Upper lobe of right lung (tissue), 1 donor: ENCODE measurements around the gene DHDH. TPM values are rescaled to one million over a fixed set of nuclear protein-coding genes. Genes with fewer than 3 reads are reported as not detected.

ENCODE experiments used
- ATAC-seq: fragments of 200-7000 bp; cut with Tn5 transposase; one replicate; pipeline ENCODE4 v1.9.1; 2020; ENCODE audit warnings: mild to moderate bottlenecking, moderate library complexity
- DNase-seq: peaks from one replicate; pipeline ENCODE4 v3.0.0-alpha.2; 2020
- H3K27ac ChIP-seq: fragments of 200-600 bp; one replicate; pipeline ENCODE4 v1.8.0; 2022
- H3K27me3 ChIP-seq: fragments of 200-600 bp; one replicate; pipeline ENCODE4 v1.8.0; 2022; ENCODE audit warnings: mild to moderate bottlenecking
- H3K36me3 ChIP-seq: fragments of 200-600 bp; one replicate; pipeline ENCODE4 v1.8.0; 2022
- H3K4me1 ChIP-seq: fragments of 200-600 bp; one replicate; pipeline ENCODE4 v1.8.0; 2022
- H3K4me3 ChIP-seq: fragments of 200-600 bp; one replicate; pipeline ENCODE4 v1.8.0; 2022; ENCODE audit warnings: mild to moderate bottlenecking
- H3K9me3 ChIP-seq: fragments of 200-600 bp; one replicate; pipeline ENCODE4 v1.8.0; 2022
- CTCF ChIP-seq: fragments of 200-600 bp; IDR thresholded peaks from one replicate; pipeline ENCODE4 v1.8.0; 2022; ENCODE audit warnings: antibody characterized with exemption
- intact Hi-C: fragments of 100-400 bp; cut with DNase I; formaldehyde crosslinking; loops from one replicate; pipeline ENCODE4 v1.11.0; 2022
- total RNA-seq: library from RNA; stranded (reverse); fragmentation: NEBNext Ultra II Directional; extraction: Animal tissue kit (Norgen Biotek cat#: 25700); gene quantifications from one replicate; pipeline ENCODE4 v1.2.1, GENCODE V29; 2021
- donor health status: DM: no; HTN: yes; CAD: no; lungs with severe emphysema.

Gene DHDH
- total RNA-seq, 1 donor from 2014 or later: 3.0 TPM

DNA sequence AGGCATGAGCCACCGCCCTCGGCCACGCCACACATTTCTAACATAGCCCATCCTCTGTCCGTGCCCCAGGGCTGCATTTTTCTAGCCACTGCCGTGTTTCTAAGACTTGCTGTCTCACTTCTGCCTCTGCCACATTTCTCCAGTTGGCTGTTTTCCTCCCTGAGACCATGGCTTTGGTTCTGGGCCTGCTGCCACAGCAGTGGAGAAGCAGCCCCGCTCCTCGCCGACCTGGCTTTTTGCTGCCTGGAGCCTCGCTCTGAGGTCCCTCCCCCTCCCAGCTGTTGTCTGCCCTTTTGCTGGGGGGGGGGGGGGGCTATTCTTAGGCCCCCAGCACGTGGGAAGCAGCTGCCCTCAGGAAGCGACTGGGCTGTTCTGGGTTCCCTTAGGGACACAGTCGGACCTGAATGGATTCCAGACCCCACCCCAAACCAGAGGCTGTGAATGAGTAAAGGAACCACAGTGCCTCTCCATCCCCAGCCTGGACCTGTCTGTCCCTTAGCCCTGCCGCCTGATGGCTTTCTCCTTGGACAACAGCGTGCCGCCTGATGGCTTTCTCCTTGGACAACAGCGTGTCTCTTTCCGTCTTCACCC lies 56.3 kb downstream of the DHDH start:
- no peak for TF ChIP-seq CTCF
- Histone ChIP-seq H3K9me3 (no peaks in the 10 kb centered on the region), H3K4me1 (peaks cover 20% of the 10 kb centered on the region), H3K4me3 (no peak overlapping the region), H3K36me3 (peaks cover 30% of the 10 kb centered on the region), H3K27me3 (no peaks in the 10 kb centered on the region), H3K27ac (no peak overlapping the region)
- intact Hi-C loops: no loop called here
- DNase-seq (no peak), ATAC-seq (no peak)

DNA sequence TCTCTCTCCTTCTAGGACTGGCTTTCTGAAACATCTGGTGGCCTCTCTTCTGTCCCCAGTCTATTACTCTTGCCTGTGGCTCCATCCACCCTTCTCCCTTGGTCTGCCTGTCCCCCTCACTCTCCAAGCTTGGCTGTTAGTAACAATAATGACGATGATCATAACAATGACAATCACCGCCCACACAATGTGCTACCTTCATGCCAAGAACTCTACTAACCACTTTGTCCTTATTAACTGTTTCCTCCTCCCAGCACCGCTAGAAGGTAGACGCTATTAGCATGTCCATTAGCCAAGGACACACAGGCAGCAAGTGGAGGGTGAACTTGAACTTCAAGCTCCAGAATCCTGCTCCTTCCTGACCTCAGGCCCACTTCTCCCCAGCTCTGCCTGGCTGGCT lies 56.9 kb downstream of the DHDH start:
- Histone ChIP-seq H3K36me3 (peaks cover 24% of the 10 kb centered on the region), H3K9me3 (no peaks in the 10 kb centered on the region), H3K4me1 (peaks cover 20% of the 10 kb centered on the region), H3K4me3 (no peak overlapping the region), H3K27ac (no peak overlapping the region), H3K27me3 (no peaks in the 10 kb centered on the region)
- no peak for DNase-seq
- ATAC-seq: no peak
- intact Hi-C loops: no loop called here
- no peak for TF ChIP-seq CTCF

DNA sequence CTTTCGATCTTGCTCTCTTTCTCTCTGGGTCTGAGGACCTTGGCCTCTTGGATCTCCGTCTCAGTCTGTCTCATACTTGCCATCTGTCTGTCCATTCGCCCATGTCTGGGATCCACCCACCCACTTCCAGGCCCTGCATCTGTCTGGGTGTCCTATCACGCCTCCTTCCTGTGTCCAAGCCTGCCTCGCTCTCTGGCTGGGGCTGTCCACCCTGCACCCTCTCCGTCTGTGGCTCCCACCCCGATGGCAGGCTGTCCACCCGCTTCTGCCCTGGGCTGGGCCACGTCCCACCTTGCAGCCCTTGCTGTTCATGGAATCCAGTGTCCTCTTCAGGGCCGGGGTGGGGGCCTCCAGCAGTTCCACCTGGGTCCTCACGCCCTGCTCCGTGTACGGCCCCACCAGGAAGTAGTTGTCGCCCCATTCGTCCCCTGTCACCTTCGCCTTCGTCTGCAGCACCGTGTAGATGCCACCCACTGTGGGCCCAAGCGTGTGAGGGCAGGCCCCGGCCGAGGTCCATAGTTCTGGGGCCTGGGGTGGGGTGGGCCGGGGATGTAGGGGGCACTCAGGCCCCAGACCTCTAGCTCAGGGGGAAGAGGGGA lies 57.6 kb downstream of the DHDH start:
- peaks cover 20% of the 10 kb centered on the region for H3K4me1 ChIP-seq
- no peak for DNase-seq
- H3K36me3 ChIP-seq: peaks cover 18% of the 10 kb centered on the region
- no peak for ATAC-seq
- no peak for TF ChIP-seq CTCF
- peak overlapping the region; percentile 95 for H3K27ac ChIP-seq
- intact Hi-C loops: no loop called here
- no peaks in the 10 kb centered on the region for H3K27me3 ChIP-seq
- no peak overlapping the region for H3K4me3 ChIP-seq
- H3K9me3 ChIP-seq: no peaks in the 10 kb centered on the region

DNA sequence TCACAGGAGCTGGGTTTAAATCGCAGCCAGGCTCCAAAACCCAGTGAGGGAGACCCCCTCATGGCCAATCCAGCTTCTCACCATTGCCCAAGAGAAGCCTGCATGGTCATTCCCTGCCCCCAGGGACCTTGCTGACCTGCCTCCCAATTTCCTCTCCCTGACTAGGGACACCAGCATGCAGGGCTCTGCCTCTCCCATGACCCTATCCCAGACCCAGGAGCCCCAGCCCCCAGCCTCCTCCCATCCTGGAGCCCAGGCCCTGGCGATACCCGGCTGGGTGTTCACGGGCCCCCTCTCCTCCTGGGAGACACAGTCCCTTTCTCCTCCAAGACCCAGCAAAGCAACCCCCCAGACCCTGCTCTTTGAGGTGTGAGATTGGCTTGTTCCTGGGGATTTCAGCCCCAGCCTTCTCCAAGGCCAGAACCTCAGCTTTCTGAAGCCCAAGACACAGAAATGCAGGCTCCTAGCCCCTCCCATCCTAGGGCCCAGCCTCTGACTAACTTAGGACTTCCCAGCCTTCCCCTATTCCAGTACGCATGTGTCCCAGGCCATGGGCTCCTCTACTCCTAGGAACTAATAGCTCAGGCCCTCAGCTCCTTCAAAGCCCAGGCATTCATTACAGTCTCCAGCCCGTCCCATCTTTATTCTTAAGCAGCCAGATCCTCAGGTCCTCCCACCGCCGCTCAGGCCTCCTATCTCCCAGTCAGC lies 58.5 kb downstream of the DHDH start:
- H3K9me3 ChIP-seq: no peaks in the 10 kb centered on the region
- DNase-seq (no peak), ATAC-seq (peak; percentile 53)
- peaks cover 11% of the 10 kb centered on the region for H3K36me3 ChIP-seq
- H3K27ac ChIP-seq: peak overlapping the region; percentile 95
- no peak for TF ChIP-seq CTCF
- H3K4me3 ChIP-seq: peak overlapping the region; percentile 80
- intact Hi-C loops: no loop called here
- peaks cover 20% of the 10 kb centered on the region for H3K4me1 ChIP-seq
- no peaks in the 10 kb centered on the region for H3K27me3 ChIP-seq

- intact Hi-C loops: no loop called here
- H3K27me3 ChIP-seq: no peaks in the 10 kb centered on the region
- peak overlapping the region; percentile 80 for H3K4me3 ChIP-seq
- peak overlapping the region; percentile 95 for H3K27ac ChIP-seq
- no peak for TF ChIP-seq CTCF
- peak; percentile 78 for DNase-seq
- peak; percentile 5 for ATAC-seq
- no peaks in the 10 kb centered on the region for H3K9me3 ChIP-seq
- peaks cover 20% of the 10 kb centered on the region for H3K4me1 ChIP-seq
- peaks cover 8% of the 10 kb centered on the region for H3K36me3 ChIP-seq
Observed at GRCh38 chr19:48992581-48993174, 59.2 kb downstream of the DHDH start.
